Glutamatergic neuron (in vitro differentiated cells): Measurements from ENCODE around the gene KRTAP10-4. TPM values are rescaled to one million over a fixed set of nuclear protein-coding genes. Genes with fewer than 3 reads are reported as not detected.

Experiments
- DNase-seq: peaks from one replicate; pipeline ENCODE4 v3.0.0; 2022
- H3K27ac Mint-ChIP-seq: one replicate; pipeline ENCODE4 v1.8.0; 2020; ENCODE audit warnings: mild to moderate bottlenecking, mixed read lengths, inconsistent platforms; ENCODE audit not compliant: unreplicated experiment
- H3K27me3 Mint-ChIP-seq: one replicate; pipeline ENCODE4 v1.8.0; 2020; ENCODE audit warnings: mild to moderate bottlenecking, moderate library complexity, mixed read lengths, inconsistent platforms; ENCODE audit not compliant: unreplicated experiment
- H3K36me3 Mint-ChIP-seq: one replicate; pipeline ENCODE4 v1.8.0; 2020; ENCODE audit warnings: mild to moderate bottlenecking, mixed read lengths, inconsistent platforms; ENCODE audit not compliant: unreplicated experiment
- H3K4me1 Mint-ChIP-seq: one replicate; pipeline ENCODE4 v1.8.0; 2020; ENCODE audit warnings: mild to moderate bottlenecking, low read depth, mixed read lengths, inconsistent platforms; ENCODE audit not compliant: unreplicated experiment
- H3K4me3 Mint-ChIP-seq: one replicate; pipeline ENCODE4 v1.8.0; 2020; ENCODE audit warnings: mild to moderate bottlenecking, mixed read lengths, inconsistent platforms; ENCODE audit not compliant: unreplicated experiment
- H3K9me3 Mint-ChIP-seq: one replicate; pipeline ENCODE4 v1.8.0; 2020; ENCODE audit warnings: mild to moderate bottlenecking, moderate library complexity, mixed read lengths, inconsistent platforms; ENCODE audit not compliant: unreplicated experiment
- total RNA-seq: library from RNA; stranded (reverse); fragmentation: NEBNext Ultra II Directional; extraction: Animal tissue kit (Norgen Biotek cat#: 25700); gene quantifications from one replicate; pipeline ENCODE4 v1.2.1, GENCODE V29; 2021; ENCODE audit not compliant: unreplicated experiment
- TF ChIP-seq, protein P1 (sequence below): fragments of 200-600 bp; sonication (generic); IDR thresholded peaks from one replicate; pipeline ENCODE4 v1.5.0; 2021; ENCODE audit not compliant: partially characterized antibody, unreplicated experiment

The KRTAP10-4 gene
- total RNA-seq, 1 donor from 2014 or later: not detected

DNA sequence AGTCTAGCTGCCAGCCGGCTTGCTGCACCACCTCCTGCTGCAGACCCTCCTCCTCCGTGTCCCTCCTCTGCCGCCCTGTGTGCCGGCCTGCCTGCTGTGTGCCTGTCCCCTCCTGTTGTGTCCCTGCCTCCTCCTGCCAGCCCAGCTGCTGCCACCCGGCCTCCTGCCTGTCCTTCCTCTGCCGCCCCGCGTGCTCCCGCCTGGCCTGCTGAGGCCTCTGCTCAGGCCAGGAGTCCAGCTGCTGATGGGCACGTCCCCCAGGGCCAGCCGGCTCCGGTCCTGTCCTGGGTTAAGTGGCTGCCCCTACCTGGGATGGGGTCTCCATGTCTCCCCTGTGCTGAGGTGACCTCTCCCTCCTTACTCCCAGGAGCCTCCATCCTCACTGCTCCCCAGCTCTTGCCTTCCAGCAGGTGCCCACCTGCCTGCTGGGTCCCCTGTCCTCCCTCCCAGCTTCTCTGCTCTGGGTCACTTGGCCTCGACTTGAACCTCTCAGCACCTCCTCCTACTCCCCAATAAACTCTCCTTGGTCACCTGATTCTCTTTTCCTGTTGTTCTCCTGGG lies 39.2 kb downstream of the KRTAP10-4 start:
- peaks cover 31% of the 10 kb centered on the region for H3K36me3 Mint-ChIP-seq
- no peak for DNase-seq
- peaks cover 10% of the 10 kb centered on the region for H3K4me1 Mint-ChIP-seq
- H3K9me3 Mint-ChIP-seq: peaks cover 18% of the 10 kb centered on the region
- no peak overlapping the region for H3K4me3 Mint-ChIP-seq
- peaks cover 9% of the 10 kb centered on the region for H3K27me3 Mint-ChIP-seq
- no peak overlapping the region for H3K27ac Mint-ChIP-seq
- TF ChIP-seq, protein P1, sequence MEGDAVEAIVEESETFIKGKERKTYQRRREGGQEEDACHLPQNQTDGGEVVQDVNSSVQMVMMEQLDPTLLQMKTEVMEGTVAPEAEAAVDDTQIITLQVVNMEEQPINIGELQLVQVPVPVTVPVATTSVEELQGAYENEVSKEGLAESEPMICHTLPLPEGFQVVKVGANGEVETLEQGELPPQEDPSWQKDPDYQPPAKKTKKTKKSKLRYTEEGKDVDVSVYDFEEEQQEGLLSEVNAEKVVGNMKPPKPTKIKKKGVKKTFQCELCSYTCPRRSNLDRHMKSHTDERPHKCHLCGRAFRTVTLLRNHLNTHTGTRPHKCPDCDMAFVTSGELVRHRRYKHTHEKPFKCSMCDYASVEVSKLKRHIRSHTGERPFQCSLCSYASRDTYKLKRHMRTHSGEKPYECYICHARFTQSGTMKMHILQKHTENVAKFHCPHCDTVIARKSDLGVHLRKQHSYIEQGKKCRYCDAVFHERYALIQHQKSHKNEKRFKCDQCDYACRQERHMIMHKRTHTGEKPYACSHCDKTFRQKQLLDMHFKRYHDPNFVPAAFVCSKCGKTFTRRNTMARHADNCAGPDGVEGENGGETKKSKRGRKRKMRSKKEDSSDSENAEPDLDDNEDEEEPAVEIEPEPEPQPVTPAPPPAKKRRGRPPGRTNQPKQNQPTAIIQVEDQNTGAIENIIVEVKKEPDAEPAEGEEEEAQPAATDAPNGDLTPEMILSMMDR: no peak

DNA sequence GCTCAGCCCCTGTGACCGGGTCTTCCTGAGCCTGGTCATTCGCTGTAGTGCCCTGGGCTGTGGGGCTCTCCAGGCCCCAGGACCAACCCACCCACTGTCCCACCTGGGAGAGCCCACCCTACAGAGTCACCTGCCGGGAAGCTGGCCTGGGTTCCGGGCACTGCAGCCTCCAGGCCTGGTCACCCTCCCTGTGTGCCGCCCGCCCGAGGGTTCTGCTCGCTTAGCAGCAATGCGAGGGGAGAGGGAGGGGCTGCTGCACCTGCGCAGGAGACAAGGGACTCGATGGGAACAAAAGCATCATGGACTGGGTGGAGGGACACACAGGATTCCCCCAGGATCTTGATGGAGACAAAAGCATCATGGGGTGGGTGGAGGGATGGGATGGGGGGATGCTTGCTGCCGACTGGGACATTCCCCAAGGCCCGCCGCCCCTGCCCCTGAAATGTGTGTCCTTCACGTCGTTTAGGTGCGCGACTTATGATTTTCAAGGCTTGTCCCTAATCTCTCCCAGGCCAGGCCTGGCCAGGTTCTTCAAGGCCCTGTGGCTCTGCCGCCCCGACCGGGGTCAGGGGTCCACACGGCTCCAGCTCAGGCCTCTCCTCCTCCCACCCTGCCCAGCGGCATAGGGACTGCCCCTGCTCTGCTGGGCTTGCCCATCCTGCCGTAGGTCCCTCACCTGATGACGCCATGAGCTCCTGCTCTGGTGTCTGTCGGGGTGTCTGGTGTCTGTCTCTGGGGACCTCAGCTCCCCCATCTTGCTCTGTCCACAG lies 40.0 kb downstream of the KRTAP10-4 start:
- peaks cover 28% of the 10 kb centered on the region for H3K36me3 Mint-ChIP-seq
- peaks cover 9% of the 10 kb centered on the region for H3K27me3 Mint-ChIP-seq
- TF ChIP-seq, protein P1: no peak
- peaks cover 10% of the 10 kb centered on the region for H3K4me1 Mint-ChIP-seq
- H3K27ac Mint-ChIP-seq: no peak overlapping the region
- no peak overlapping the region for H3K4me3 Mint-ChIP-seq
- no peak for DNase-seq
- H3K9me3 Mint-ChIP-seq: peaks cover 18% of the 10 kb centered on the region

DNA sequence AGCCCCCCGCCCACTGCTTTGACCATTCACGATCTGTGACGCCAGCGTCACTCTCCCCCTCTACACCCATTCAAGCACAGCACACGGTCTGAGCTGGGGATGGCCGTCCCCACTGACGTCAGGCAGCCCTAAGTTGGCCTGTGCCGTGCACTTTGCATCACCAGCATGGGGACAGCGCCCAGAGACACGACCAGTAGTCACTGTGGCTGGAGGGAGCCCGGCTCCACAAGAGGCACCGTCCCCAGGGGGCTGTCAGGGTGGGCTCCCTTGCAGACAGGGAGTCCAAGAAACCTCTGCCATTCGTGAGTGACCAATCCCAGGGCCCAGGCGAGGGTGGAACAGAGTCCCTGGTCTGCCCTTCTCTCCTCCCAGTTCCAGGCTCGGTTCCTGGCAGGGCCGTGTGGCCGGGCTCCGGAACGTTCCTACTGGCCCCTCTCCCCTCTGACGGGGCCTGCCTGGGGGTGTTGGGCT lies 40.7 kb downstream of the KRTAP10-4 start:
- DNase-seq: no peak
- H3K9me3 Mint-ChIP-seq: peaks cover 18% of the 10 kb centered on the region
- H3K36me3 Mint-ChIP-seq: peaks cover 24% of the 10 kb centered on the region
- H3K27me3 Mint-ChIP-seq: peaks cover 9% of the 10 kb centered on the region
- TF ChIP-seq, protein P1: no peak
- H3K4me3 Mint-ChIP-seq: no peak overlapping the region
- peaks cover 10% of the 10 kb centered on the region for H3K4me1 Mint-ChIP-seq
- H3K27ac Mint-ChIP-seq: no peak overlapping the region

DNA sequence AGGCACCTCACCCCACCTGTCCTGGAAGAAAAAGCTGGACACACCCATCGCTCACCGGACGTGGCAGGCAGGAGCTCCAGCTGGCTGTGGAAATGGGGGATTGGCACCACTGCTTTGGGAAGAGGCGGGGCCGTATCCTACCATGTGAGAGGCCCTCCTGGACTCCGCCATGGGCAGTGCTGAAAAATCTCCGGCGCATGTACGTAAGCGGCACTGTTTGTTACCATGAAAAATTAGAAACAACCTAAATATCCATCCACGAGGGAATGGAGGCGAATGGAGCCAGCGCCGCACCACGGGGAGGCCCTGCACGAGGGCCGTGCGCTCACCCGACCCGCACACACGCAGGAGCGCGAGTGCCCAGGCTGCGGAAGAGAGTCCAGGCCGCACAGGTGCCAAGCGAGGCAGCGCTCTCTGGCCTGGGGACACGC lies 41.4 kb downstream of the KRTAP10-4 start:
- Mint-ChIP-seq H3K36me3 (peaks cover 24% of the 10 kb centered on the region), H3K4me3 (no peak overlapping the region), H3K27ac (no peak overlapping the region), H3K27me3 (peaks cover 9% of the 10 kb centered on the region), H3K4me1 (peaks cover 10% of the 10 kb centered on the region), H3K9me3 (peaks cover 21% of the 10 kb centered on the region)
- no peak for DNase-seq
- TF ChIP-seq, protein P1: no peak

DNA sequence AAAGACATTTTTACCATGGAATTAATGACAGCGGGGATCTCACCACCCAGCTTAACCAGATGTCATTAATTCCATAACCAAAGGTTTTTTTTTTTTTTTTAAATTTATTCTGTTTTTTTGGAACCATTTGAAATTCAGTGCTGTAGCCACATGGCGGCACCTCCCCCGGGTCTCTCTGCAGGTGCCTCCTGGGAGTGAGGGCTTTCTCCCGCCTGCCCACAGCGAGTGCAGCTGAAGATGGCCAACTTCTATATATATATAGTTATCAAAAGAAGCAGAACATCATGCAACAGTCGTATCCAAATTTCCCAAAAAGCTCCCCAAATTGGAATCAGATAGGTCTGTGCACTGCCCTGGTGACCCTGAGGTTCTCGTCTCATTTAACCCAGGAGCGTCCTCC lies 41.9 kb downstream of the KRTAP10-4 start:
- Mint-ChIP-seq H3K4me3 (no peak overlapping the region), H3K27me3 (peaks cover 9% of the 10 kb centered on the region), H3K27ac (no peak overlapping the region), H3K36me3 (peaks cover 26% of the 10 kb centered on the region), H3K4me1 (peaks cover 10% of the 10 kb centered on the region), H3K9me3 (peaks cover 21% of the 10 kb centered on the region)
- TF ChIP-seq, protein P1: no peak
- DNase-seq: no peak
